ENCODE results near the gene PAF1. TPM values are rescaled to one million over a fixed set of nuclear protein-coding genes. Genes with fewer than 3 reads are reported as not detected.

Gene PAF1
- total RNA-seq, 1 experiment from 2014 or later, result 53.5 TPM

- no peaks in the 10 kb centered on the region for H3K79me2 ChIP-seq (ENCODE audit: insufficient read depth, low read length)
- no peak for TF ChIP-seq SP1 (IDR thresholded peaks at IDR 0.05; ENCODE audit: low read depth)
- no peak for TF ChIP-seq EGR1 (IDR thresholded peaks at IDR 0.05; ENCODE audit: low read depth)
- TF ChIP-seq REST (IDR thresholded peaks at IDR 0.05; ENCODE audit: low read depth), result no peak
- TF ChIP-seq MAX (IDR thresholded peaks at IDR 0.05), result no peak
- TF ChIP-seq CEBPB (IDR thresholded peaks at IDR 0.05; ENCODE audit: low read depth), result no peak
- TF ChIP-seq POLR2A (IDR thresholded peaks at IDR 0.05; ENCODE audit: borderline replicate concordance, extremely low read depth, insufficient read depth, insufficient read length), result no peak
- TF ChIP-seq RAD21 (IDR thresholded peaks at IDR 0.05; ENCODE audit: low read depth), result no peak
- TF ChIP-seq ZBTB33 (IDR thresholded peaks at IDR 0.05; ENCODE audit: extremely low read depth, insufficient replicate concordance, low read length), result no peak
- TF ChIP-seq TCF7L2 (IDR thresholded peaks at IDR 0.05; ENCODE audit: borderline replicate concordance, extremely low read depth, insufficient read depth, insufficient read length), result no peak
- TF ChIP-seq JUND (IDR thresholded peaks at IDR 0.05), result no peak
- TF ChIP-seq EZH2 (IDR thresholded peaks at IDR 0.05), result no peak
- TF ChIP-seq CTCF (IDR thresholded peaks at IDR 0.05 in 2 of 3, conservative IDR thresholded peaks at IDR 0.05 in 1 of 3; ENCODE audit: borderline replicate concordance in 1 of 3, insufficient read depth in 1 of 3, low read depth in 2 of 3, low read length in 2 of 3), result no peak
- TF ChIP-seq CBX3 (IDR thresholded peaks at IDR 0.05; ENCODE audit: low read depth), result no peak
- TF ChIP-seq ATF3 (IDR thresholded peaks at IDR 0.05), result no peak
- no peak for TF ChIP-seq FOSL1 (IDR thresholded peaks at IDR 0.05; ENCODE audit: low read depth)
- TF ChIP-seq POLR2AphosphoS5 (IDR thresholded peaks at IDR 0.05; ENCODE audit: low read depth, low read length), result no peak
- H3K36me3 ChIP-seq (ENCODE audit: control insufficient read depth in 1 of 2, insufficient read depth in 2 of 2, low read length in 2 of 2), result peaks cover 26 to 46% of the 10 kb centered on the region in 2 experiments
- no peak overlapping the region for H3K27ac ChIP-seq (ENCODE audit: low read depth, low read length)
- no peak overlapping the region for H3K9ac ChIP-seq (ENCODE audit: low read length)
- ChIA-PET POLR2A (interaction anchor here (0.6 kb wide), 1 partner anchor 1104 kb away, joined by 3 read pairs; no protein-coding TSS in a partner anchor), CTCF (no interaction called here), RAD21 (ENCODE audit: low non-redundant PET in 1 of 2, low total read pairs in 2 of 2, uncharacterized antibody in 2 of 2, unreplicated experiment in 2 of 2) (no interaction called here)
- no peak overlapping the region for H3K4me3 ChIP-seq (replicated peaks in 1 of 2; ENCODE audit: low read depth in 1 of 2, low read length in 2 of 2)
- BruUV-seq (replicated peaks), result no TSS peak
- H4K20me1 ChIP-seq (ENCODE audit: insufficient read depth), result no peaks in the 10 kb centered on the region
- intact Hi-C loops (cut with micrococcal nuclease), result no loop called here
- no peak overlapping the region for H3K4me2 ChIP-seq (ENCODE audit: low read length)
- no peaks in the 10 kb centered on the region for H3K4me1 ChIP-seq (ENCODE audit: control insufficient read depth in 1 of 2, insufficient read depth in 2 of 2, low read length in 2 of 2)
- H3K9me2 ChIP-seq (ENCODE audit: insufficient read depth), result no peaks in the 10 kb centered on the region
- DNase-seq (ENCODE audit: low read depth, low spot score) (no peak), ATAC-seq (no peak)
- H2AFZ ChIP-seq (ENCODE audit: low read depth, low read length, poor library complexity, severe bottlenecking), result no peak overlapping the region
- no peaks in the 10 kb centered on the region for H3K27me3 ChIP-seq (ENCODE audit: insufficient read depth, low read length)
- no peaks in the 10 kb centered on the region for H3K9me3 ChIP-seq (ENCODE audit: control insufficient read depth in 1 of 2, insufficient read depth in 1 of 2, low read depth in 1 of 2, low read length in 2 of 2)
Observed at GRCh38 chr19:39370735-39371134, 20.2 kb downstream of the PAF1 start.
